Stimulated activated CD4-positive, alpha-beta T cell treated with anti-CD3 and anti-CD28 coated beads, Interleukin-15, amount 100 ng/mL, for 1 hour (primary cell): ENCODE data around the gene COMMD7.
"Not testable (repeated sequence)": the region's sequence is repeated elsewhere in the genome, so short reads cannot be mapped to it uniquely, and the experiment has no call there.

Experiments
- DNase-seq, 2 donors: peaks; one replicate each; pipeline ENCODE4 v3.0.0-alpha.2; 2020; ENCODE audit warnings: low read depth in 1 of 2, low spot score in 1 of 2

COMMD7 gene

DNA sequence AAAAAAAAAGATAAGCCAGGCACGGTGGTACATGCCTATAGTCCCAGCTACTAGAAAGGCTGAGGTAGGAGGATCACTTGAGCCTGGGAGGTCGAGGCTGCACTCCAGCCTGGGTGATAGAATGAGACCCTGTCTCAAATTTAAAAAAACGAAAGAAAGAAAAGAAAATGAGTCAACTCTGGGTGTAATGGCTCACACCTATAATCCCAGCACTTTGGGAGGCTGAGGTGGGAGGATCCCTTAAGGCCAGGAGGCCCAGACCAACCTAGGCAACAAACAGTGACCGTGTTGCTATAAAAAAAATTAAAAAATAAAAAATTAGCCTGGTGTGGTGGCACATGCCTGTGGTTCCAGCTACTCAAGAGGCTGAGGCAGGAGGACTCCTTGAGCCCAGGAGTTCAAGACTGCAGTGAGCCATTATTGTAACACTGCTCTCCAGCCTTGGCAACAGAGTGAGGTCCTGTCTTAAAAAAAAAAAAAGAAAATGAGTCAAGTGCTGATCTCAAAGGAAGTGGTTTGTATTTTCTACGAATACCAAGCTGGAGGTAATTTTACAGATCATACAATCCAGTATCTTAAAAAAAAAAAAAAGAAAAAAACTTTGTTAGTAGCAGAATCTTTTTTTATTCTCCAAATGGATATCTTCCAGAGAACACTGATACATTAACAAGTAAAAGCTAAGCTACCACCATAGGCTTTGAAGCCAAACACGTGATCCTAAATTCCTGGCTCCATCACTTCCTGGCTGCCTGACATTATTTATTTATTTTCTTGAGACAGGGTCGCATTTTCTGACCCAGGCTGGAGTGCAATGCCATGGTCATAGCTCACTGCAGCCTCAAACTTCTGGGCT is 5.7 kb downstream of the COMMD7 start:
- no peak for DNase-seq

DNA sequence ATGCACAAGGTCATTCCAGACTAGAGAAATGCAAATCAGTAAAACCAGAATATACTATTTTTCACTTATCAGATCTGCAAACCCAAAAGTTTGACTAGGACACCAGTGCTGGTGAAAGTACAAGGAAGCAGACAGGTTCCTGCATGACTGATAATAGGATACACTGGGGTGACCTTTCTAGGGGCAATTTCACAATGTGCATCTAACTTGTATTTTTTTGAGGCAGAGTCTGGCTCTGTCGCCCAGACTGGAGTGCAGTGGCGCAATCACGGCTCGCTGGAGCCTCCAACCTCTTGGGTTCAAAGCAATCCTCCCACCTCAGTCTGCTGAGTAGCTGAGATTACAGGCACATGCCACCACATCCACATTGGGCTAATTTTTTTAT is 11.4 kb downstream of the COMMD7 start:
- DNase-seq = no peak

DNA sequence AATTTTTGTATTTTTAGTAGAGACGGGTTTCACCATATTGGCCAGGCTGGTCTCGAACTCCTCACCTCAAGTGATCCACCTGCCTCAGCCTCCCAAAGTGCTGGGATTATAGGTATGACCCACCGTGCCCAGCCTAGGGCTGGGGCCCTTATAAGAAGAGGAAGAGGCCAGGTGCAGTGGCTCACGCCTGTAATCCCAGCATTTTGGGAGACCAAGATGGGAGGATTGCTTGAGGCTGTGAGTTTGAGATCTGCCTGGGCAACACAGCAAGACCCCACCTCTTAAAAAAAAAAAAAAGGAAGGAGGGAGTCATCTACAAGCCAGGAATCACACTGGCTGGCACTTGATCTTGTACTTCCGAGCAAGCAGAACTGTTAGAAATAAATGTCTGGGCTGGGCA is 13.9 kb downstream of the COMMD7 start:
- not testable (repeated sequence) for DNase-seq

DNA sequence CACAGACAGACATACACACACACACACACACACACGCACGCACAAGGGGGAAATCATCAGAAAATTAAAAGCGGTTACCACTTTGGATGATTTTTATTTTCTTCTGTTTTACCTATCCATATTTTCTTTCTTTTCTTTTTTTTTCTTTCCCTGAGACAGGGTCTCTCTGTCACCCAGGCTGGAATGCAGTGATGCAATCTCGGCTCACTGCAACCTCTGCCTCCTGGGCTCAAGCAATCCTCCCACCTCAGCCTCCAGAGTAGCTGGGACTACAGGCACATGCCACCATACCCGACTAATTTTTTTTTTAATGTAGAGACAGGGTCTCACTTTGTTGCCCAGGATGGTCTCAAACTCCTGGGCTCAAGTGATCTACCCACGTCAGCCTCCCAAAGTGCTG is 14.8 kb downstream of the COMMD7 start:
- DNase-seq = not testable (repeated sequence)

DNA sequence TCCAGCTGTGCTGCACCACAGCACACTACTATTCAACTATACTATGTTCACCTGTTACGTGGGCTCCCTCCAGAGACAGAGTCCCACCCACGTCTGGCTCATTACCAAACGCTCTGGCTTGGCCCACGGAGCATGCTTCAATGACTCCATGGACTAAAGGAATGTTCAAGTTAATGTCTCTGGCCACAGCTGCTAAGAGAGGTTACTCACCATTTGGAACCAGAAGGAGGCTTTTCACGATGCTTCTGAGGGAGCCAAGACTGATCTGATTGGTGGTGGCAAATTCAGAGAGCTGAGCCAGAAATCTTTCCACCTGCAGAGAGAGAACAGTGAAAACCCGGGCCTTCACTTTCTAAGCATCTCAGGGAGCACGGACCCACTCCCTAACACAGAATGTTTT is 15.6 kb downstream of the COMMD7 start:
- DNase-seq = no peak

DNA sequence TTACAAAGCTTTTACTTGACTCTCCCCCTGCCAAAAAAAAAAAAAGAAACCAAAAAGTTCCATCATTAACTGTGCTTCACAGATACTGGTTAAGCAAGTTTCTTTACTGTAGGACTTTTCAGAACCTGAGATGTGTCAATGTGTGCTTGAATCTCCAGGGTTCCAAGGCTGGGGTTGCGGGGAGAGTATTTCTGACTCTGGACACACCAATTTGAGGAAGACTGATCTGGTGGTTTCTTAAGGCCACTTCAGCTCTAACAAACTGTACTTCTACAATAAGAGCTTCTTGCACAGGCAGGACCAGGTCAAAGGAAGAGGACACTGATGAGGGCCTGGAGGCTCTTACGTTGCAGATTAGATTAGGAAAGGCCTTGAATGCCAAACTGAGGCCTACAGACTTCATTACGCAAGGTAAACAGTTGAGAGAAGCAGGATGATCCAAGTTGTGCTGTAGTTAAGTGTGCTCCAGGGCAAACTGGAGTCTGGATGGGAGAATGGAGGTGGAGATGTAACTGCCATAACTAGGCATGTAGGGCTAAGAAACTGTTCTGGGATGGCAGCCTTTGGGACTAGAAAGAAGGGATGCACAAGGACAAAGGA is 24.4 kb downstream of the COMMD7 start:
- no peak for DNase-seq

DNA sequence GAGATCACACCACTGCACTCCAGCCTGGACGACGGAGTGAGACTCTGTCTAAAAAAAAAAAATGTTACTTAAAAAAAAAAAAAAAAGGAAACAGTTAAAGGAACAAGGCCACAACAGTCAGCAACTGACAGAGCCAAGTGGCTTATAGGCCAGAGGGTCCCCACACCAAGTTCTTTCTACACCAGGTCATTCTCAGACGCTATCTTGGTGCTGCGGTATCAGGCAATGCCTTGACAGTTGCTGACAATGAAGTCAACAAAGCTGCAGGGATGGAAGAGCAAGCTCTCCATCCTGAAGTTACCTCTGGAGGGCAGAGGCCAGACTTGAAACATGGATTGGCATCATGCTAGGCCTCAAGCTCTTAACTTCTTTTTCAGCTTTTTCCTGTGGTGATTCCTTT is 31.9 kb downstream of the COMMD7 start:
- DNase-seq = no peak

DNA sequence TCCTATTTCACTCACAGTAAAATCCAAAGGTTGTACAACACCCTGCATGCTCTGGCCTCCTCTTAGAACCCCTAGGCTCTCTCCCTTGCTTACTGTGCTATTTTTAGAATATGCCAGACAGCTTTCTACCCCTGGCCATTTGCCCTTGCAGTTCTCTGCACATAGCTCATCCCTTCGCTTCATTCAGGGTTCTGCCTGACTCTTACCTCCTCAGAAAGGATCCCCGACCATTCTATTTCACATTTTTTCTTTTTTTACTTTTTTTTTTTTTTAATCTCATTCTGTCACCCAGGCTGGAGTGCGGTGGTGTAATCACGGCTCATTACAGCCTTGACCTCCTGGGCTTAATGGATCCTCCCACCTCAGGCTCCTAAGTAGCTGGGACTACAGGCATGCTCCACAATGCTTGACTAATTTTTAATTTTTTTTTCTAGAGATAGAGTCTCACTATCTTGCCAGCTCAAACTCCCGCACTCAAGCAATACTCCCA is 33.6 kb downstream of the COMMD7 start:
- DNase-seq = no peak

DNA sequence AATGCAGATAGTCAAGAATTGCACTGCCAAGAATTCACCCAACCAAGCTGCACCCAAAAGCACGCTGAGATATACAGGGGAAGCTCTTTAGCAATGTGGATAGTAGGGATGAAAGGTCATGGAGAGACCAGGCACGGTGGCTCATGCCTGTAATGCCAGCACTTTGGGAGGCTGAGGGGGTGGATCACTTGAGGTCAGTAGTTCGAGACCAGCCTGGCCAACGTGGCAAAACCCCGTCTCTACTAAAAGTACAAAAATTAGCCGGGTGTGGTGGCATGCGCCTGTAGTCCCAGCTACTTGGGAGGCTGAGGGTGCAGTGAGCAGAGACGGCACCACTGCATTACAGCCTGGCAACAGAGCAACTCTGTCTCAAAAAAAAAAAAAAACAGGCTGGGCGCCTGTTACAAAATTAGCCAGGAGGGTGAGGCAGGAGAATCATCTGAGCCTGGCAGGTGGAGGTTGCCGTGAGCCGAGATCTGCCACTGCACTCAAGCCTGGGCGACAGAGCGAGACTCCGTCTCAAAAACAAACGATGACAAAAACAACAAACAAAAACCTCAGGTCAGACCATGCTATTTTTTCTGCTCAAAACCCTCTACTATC is 34.1 kb downstream of the COMMD7 start:
- DNase-seq = not testable (repeated sequence)

DNA sequence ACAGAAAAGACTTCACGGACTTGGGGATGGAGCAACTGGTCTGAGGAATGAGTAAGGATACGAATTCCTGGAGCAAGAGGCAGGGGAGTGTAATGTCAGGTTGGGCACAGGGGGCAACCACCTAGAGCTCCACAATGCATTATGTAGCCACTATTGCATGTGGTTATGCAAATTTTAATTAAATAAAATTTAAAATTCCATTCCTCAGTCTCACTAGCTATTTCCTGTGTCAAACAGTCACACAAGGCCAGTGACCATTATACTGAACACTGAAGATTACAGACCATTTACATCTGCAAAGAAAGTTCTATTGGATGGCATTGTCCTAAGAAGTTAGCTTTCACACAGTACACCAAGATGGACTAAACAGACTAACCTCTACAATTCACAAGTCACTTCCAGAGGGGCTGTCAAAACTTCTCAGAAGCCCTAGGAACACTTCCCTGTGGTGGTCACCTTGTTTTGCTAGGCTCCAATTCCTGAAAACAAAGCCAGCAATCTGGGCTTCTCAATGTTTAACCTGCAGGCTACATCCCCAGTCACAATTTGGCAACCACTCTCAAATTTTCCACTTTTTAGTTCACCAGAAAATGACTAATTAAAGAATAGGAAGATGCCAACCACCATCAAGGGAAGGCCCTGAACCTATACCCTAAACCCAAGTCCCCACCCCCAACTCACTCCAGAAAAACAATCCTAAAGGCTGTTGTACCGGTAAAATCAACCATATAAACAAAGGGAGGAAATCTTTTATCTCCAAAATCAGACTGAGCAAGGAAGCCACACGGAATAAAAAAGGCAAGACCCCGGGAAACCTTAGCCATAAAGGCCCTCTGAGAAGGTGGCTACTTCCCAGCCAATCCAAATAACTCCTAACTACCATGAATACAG is 35.3 kb downstream of the COMMD7 start:
- no peak for DNase-seq

DNA sequence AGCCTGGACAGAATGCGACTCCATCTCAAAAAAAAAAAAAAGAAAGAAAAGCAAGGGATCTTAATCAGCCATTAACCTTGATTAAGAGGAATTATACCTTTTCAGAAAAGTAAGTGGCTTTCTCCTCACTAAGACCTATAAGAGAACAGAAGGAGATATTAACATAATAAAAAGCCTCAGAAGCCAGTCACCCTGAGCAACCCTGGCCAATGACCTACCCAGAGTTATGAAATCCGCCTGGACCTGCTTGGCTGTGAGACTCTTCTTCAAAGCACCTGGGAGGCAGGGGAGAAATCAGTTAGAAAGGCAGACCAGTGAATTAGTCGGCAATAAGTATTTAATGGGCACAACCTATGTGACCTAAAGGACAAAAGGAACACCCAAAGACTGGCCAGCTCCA is 36.8 kb downstream of the COMMD7 start:
- no peak for DNase-seq

DNA sequence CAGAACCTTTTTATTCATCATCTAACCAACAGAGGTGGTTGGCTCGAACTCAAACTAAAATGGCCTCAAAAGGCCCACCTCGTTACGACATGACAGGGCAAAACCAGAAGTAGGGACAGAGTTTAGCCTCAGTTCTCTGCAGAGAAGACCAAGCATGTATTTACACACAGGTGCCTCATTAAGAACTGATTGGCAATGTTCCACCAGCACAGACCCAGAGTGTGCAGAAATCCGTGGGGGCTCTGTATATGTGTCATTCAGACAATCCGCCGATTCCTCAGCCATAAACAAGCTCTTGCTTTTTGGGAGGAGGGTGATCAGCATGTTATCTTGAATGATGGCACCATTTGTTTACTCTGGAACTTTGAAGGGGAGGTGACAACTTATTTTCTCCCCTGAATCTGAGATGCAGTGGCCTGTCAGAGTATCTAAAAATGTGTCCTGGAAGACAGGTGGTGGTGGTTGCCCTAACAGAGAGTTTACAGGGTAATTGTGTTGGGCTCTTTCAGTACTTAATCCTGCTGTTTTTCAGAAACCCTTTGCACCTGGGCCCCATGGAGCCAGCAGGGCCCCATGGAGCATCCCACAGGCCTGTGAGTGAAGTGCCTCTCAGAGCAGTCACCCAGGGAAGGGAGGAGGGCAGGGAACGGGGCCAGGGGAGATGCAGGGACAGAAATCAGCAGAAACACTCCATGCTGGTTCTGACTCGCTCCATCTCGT is 40.4 kb downstream of the COMMD7 start:
- no peak for DNase-seq

DNA sequence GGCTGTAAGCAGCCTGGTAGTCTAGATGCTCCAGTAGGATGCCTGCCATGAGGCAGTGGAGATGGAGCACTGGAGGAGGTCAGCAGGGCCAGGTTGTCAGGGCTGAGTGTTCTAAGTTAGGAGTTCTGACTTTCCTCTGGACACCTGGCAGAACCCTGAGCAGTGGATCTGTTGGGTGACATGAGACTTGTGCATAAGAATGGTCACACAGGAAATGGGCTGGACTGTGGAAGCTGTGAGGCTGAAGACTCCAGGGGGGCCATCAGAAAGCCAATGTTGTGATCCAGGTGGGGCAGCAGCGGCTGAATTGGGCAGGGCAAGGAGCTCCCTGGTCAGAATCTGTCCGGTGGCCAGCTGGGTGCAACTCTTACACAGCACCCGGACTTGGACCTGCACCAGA is 45.7 kb downstream of the COMMD7 start:
- DNase-seq = no peak

DNA sequence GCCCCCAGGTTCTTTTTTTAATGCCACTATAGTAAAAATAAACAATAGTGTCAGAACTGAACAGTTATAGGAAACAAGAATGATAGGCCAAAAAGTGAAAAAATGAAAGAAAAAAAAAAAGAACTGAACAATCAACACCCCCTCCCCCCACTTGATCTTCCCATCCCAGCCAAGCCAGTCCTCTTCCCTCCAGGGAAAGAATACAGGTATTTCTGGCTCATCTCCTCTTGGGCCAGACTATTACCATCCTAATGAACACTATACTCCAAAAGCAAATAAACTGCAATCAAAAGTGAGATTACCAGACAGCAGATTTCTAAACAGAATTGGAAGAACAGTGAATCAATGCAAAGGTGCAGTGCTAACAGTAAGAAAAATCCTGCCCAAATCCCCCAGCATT is 48.2 kb downstream of the COMMD7 start:
- DNase-seq = no peak

DNA sequence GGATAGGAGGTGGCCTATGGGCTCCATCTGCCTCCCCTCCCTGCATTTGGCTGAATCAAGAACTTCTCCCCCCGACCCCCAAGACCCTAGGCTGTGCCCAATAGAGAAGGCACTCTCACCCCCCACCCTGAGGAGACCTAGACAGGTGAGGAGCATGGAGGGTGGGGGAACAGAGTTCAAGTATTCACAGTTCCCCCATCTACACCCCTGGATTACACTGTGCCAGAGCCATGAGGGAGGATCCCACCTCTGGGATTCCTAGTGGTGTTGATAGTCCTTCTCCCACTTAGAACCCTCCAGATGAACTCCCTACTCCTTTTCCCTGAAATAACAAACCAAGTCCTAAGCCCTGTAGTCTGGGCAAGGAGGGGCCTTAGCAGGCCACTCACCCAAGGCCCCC is 54.3 kb downstream of the COMMD7 start:
- not testable (repeated sequence) for DNase-seq

DNA sequence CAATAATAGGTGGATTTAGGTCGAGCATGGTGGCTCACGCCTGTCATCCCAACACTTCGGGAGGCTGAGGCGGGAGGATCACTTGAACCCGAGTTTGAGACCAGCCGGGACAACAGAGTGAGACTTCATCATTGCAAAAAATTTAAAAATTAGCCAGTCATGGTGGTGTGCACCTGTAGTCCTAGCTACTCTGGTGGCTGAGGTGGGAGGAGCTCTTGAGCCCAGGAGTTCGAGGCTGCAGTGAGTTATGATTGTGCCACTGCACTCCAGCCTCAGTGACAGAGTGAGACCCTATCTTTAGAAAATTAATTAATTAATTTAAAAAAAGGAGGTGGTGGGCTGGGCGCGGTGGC is 56.1 kb downstream of the COMMD7 start:
- DNase-seq = no peak

DNA sequence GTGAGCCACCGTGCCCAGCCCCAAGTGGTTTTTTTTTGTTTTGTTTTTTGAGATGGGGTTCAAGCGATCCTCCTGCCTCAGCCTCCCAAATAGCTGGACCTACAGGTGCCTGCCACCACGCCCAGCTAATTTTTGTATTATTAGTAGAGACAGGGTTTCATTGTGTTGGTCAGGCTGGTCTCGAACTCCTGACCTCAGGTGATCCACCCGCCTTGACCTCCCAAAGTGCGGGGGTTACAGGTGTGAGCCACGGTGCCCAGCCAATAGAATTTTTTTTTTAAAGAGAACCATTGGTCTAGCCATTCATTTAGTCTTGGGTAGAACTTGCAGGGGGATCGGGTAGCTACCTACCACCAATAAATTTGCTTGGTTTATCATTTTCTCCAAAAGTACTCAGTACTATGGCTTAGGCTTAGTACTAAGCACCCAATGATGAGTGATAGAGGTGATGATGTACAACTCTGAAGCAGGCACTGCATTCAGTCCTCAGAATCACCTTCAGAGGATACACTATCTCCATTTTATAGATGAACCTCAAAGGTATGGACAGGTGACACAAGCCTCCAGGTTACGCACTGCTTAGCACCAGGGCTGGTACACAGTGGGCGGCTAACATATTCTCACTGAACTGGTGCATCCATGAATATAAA is 56.6 kb downstream of the COMMD7 start:
- DNase-seq = no peak

DNA sequence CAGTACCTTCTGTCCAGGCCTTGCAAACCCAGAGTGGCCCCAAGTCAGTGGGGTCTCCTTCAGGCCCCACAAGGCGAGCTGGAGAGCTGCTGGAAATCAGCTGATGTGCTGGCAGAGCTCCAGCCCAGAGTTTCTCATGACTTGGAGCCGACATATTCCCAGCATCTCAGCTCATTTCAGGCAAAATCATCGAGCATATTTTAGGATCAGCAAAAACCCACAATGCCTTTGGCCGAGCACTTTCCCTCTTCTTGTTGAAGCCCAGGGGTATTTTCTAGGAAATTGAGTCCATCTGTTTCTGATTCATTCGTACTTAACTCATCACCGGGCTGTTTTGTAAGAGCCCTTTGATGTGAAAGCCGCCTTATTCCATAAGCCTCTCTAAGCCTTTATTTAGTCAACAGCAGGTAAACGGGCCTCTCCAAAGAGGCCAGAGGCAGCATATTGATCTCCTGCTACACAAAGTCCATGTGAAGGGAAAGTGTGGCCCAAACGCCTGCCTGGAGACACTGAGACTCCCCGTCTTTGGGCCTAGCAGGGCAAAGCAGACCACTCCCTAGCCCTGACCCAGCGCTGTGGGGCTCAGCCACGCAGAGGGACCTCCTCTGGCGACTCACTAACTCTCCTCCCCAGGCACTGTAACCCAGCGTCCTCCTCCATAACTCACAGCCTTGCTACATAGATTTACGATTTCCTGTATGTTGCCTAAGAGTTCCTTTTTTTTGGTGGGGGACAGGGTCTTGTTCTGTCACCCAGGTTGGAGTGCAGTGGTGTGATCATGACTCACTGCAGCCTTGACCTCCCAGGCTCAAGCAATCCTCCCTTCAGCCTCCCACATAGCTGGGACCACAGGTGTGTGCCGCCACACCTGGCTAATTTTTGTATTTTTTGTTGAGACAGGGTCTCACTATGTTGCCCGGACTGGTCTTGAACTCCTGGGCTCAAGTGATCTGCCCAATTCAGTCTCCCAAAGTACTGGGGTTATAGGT is 57.4 kb downstream of the COMMD7 start:
- no peak for DNase-seq

DNA sequence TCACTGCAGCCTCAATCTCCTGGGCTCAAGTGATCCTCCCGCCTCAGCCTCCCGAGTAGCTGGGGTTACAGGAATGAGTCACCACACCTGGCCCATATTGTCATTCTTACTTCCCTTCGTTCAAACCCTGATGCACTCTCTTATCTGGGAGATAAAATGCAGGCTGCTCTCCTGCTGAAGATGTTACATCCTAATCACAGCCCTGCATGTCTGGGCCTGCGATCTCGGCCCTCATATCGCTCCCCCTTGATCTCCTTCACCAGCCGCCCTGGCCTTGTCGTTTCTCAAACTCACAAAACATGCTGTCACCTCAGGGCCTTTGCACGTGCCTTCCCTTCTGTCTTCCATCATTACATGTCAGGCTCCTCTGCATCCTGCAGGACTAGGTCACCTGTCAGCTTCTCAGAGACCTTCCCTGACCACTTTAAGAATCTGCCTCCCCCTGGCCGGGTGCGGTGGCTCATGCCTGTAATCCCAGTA is 60.7 kb downstream of the COMMD7 start:
- DNase-seq = no peak
